Retina (tissue), 1 donor: Measurements from ENCODE around the gene TMEM117.

Experiments used
- DNase-seq: peaks from one replicate; pipeline ENCODE4 v3.0.0-alpha.2; 2016

Gene TMEM117

DNA sequence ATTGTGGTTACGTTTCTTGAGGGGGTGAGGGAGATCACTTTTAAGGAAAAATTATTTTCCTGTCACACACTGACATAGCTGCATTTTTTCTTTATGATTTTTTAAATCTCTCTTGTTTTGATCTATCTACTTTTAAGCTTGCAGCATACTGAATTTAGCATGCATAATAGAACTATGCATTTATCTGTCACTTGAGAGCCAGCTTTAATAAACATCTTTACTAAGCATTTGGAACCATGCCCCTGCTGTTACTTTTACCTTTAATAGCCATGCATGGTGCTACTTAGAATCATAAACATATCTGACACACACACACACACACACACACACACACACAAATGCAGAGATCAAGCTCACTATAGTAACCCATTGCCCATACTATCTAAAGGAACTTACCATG lies 554.0 kb downstream of the TMEM117 start:
- DNase-seq, result no peak

DNA sequence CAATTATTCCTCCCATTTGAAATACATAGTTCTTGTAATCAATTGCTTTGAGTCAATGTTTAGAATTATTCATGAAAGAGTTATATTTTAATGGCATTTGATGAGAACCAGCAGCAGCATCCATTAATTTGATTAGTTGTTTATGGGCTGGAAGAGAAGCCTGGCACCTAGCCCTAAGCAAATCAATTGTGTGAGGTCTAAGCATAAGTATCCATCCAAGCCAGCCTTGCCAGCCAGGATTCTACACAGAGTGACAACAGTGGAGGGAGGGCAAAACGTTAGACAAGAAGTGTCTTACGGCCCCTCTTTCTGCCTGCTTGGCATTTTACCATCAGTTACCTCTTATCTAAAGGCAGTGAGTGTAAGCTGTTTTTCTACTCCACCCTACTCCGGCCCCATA lies 561.8 kb downstream of the TMEM117 start:
- no peak for DNase-seq

DNA sequence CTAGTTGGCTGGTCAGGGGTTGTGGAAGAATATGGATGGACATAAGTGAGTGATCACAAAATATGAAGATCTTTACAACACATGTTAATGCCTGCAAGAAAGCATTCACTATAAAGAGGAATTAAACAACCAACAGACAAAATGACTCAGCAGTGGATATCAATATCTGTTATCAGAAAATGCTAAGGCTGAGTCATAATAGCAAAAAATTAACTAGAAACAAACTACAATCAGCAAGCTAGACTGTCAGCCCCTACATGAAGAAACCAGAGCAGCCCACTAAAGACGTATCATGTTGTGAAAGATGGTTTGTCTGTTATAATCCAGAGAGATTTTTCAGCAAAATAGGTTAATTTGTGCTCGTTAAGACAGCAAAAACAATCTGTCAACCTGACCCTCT lies 567.3 kb downstream of the TMEM117 start:
- no peak for DNase-seq

GRCh38 chr12:44405297-44405696 lies 569.4 kb downstream of the TMEM117 start:
- no peak for DNase-seq

DNA sequence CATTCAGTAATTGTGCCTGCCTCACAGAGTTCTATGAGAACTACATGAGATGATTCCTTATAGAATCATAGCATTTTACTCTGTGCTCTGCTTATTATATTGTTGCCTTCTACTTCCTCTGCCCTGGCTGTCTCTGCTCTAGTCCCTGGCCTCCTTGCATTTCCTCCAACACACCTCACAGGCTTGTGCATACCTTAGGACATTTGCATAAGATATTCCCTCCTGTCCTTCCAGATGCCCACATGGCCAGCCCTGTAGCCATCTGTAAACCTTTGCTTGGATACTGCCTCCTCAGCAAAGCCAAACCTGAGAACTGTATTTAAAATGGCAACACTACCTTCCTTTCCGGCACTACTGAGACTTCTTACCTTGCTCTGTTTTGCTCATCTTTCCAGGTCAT lies 586.7 kb downstream of the TMEM117 start:
- no peak for DNase-seq

GRCh38 chr12:44428825-44429224 lies 592.9 kb downstream of the TMEM117 start:
- no peak for DNase-seq

DNA sequence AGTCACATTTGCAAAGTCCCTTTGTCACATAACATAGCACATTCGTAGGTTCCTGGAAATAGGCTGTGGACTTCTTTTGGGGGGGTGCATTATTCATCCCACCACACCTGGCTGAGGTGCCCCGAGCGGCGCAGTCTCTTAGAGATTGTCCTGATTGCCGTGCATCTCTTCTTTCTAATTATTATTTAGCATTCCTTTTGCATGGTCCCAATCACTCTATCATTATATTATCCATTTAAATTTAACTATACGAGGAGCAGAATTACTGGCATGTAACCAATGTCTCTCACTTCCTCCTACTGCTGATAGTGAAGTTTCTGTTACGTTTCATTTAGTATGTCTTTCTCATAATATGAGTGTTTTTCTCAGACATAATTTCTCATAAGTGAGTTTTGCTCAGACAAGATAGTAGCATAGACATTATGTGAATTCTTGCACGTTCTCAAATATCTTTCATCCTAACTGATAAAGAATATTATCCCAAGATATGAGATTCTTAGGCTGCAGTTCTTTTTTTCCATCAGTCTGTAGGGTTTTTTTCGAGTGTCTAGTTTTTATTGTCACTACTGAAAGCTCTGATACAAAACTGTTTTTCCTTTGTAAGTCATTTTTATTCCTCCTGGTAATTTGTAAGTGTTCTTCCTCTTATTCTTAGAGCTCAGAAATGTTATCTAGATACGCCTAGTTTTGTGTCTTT lies 595.9 kb downstream of the TMEM117 start:
- no peak for DNase-seq

- DNase-seq, result no peak
These were observed 597.8 kb downstream of the TMEM117 start for GRCh38 chr12:44433659-44434058.

DNA sequence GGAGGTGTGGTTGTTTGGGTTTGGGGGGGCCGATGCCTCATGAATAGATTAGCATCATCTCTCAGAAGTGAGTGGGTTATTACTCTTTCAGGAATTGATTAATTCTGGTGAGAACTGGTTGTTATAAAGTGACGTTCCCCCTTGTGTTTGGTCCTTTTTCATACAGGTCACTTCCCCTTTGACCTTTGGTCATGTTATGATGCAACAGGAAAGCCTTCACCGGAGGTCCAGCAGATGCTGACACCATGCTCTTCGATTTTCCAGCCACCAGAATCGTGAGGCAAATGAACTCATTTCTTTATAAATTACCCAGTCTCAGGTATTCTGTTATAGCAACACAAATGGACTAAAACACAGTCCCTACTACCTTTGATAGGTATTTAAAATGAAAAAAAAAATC lies 600.9 kb downstream of the TMEM117 start:
- DNase-seq, result no peak
